Lung (tissue), 12 donors: ENCODE measurements around the gene COX17. TPM values are rescaled to one million over a fixed set of nuclear protein-coding genes. Genes with fewer than 3 reads are reported as not detected.

Experiments used
- ATAC-seq: fragments of 200-7000 bp; cut with Tn5 transposase; one replicate; pipeline ENCODE4 v1.9.1; 2020; ENCODE audit warnings: moderate number of reproducible peaks; ENCODE audit not compliant: insufficient read depth, low FRiP score
- DNase-seq, 3 donors: peaks; one replicate each; pipeline ENCODE4 v3.0.0-alpha.2; 2013 to 2017
- H3K27ac ChIP-seq, 2 donors: one replicate each; pipeline ENCODE4 v1.5.1; 2013; ENCODE audit warnings: mild to moderate bottlenecking in 2 of 2, moderate library complexity in 2 of 2, control low read depth in 1 of 2, inconsistent platforms in 1 of 2, low read depth in 1 of 2, low read length in 1 of 2
- H3K27me3 ChIP-seq, 3 donors: one replicate each; pipeline ENCODE4 v1.5.1; 2013; ENCODE audit warnings: low read length in 2 of 3; ENCODE audit not compliant: control insufficient read depth in 3 of 3, insufficient read depth in 3 of 3
- H3K36me3 ChIP-seq, 4 donors: one replicate each; pipeline ENCODE4 v1.5.1; 2013; ENCODE audit warnings: low read length in 4 of 4, mild to moderate bottlenecking in 1 of 4, moderate library complexity in 1 of 4; ENCODE audit not compliant: control insufficient read depth in 4 of 4, insufficient read depth in 4 of 4
- H3K4me1 ChIP-seq, 5 donors: one replicate each; pipeline ENCODE4 v1.5.1; 2013; ENCODE audit warnings: low read length in 5 of 5, mild to moderate bottlenecking in 2 of 5, moderate library complexity in 1 of 5; ENCODE audit not compliant: control insufficient read depth in 5 of 5, insufficient read depth in 5 of 5
- H3K4me3 ChIP-seq: one replicate; pipeline ENCODE4 v1.5.1; 2013; ENCODE audit warnings: mild to moderate bottlenecking, control low read depth, moderate library complexity
- H3K9ac ChIP-seq, 2 donors: one replicate each; pipeline ENCODE4 v1.5.1; 2013; ENCODE audit warnings: low read length in 2 of 2, control low read depth in 1 of 2; ENCODE audit not compliant: insufficient read depth in 1 of 2
- H3K9me3 ChIP-seq, 4 donors: one replicate each; pipeline ENCODE4 v1.5.1; 2013; ENCODE audit warnings: low read length in 3 of 4, mild to moderate bottlenecking in 1 of 4, moderate library complexity in 1 of 4; ENCODE audit not compliant: control insufficient read depth in 4 of 4, insufficient read depth in 3 of 4
- CTCF ChIP-seq: IDR thresholded peaks from 2 replicates; pipeline ENCODE4 v1.5.1; 2012; ENCODE audit warnings: mild to moderate bottlenecking; ENCODE audit errors: control extremely low read depth, extremely low read depth
- WGBS, 2 donors: extraction: QIAGEN DNeasy Blood & Tissue Kit; methylation state at CpG; one replicate each; pipeline ENCODE4 v1.1.7; 2013; 5-methylcytosine and 5-hydroxymethylcytosine counted together
- polyA plus RNA-seq, 2 donors: library from polyadenylated mRNA; stranded (reverse); fragments of 200-250 nt; gene quantifications; one replicate each; pipeline ENCODE4 v1.2.1, GENCODE V29; 2013
- total RNA-seq, 2 donors: library from RNA; depleted of rRNA in 1 of 2; stranded (reverse); fragments of >200 nt in 1 of 2; gene quantifications; one replicate each; pipeline ENCODE4 v1.2.1, GENCODE V29; 2014 to 2021
- donor health status: control.
- donor health status: control.
- donor health status: Bipolar disorder and iron deficiency.
- donor health status: healthy.
- donor health status: DM: yes; HTN: yes; CAD: no.

COX17 gene
- total and polyA plus RNA-seq, 4 donors, result 43.8 to 261 (median 78.3) TPM

GRCh38 chr3:119626196-119626595 is 51.0 kb downstream of the COX17 start:
- Histone ChIP-seq H3K36me3 (no peaks in the 10 kb centered on the region), H3K27me3 (no peaks in the 10 kb centered on the region), H3K9ac (no peak overlapping the region), H3K4me1 (peaks cover 0 to 13% (median 0%) of the 10 kb centered on the region in 5 donors), H3K27ac (peak overlapping the region in 1 of 2 donors; percentile 37), H3K9me3 (no peaks in the 10 kb centered on the region), H3K4me3 (no peak overlapping the region)
- WGBS, 2 donors, result 82 to 90% methylated on average over 1 of the region's 1 CpG
- TF ChIP-seq CTCF, result no peak
- no peak for DNase-seq
- no peak for ATAC-seq

GRCh38 chr3:119625451-119626153 is 51.6 kb downstream of the COX17 start:
- ATAC-seq (no peak), DNase-seq (no peak)
- Histone ChIP-seq H3K27me3 (no peaks in the 10 kb centered on the region), H3K36me3 (peaks cover 0 to 2% (median 0%) of the 10 kb centered on the region in 4 donors), H3K4me3 (no peak overlapping the region), H3K27ac (peak overlapping the region in 1 of 2 donors; percentile 37), H3K9ac (no peak overlapping the region), H3K9me3 (no peaks in the 10 kb centered on the region), H3K4me1 (peaks cover 0 to 13% (median 0%) of the 10 kb centered on the region in 5 donors)
- WGBS, 2 donors, result 73 to 85% methylated on average over 8 of the region's 8 CpGs
- TF ChIP-seq CTCF, result no peak

- no peak for TF ChIP-seq CTCF
- Histone ChIP-seq H3K9me3 (no peaks in the 10 kb centered on the region), H3K4me3 (no peak overlapping the region), H3K9ac (no peak overlapping the region), H3K36me3 (peaks cover 0 to 2% (median 0%) of the 10 kb centered on the region in 4 donors), H3K4me1 (peaks cover 0 to 11% (median 0%) of the 10 kb centered on the region in 5 donors), H3K27me3 (no peaks in the 10 kb centered on the region), H3K27ac (no peak overlapping the region)
- DNase-seq (no peak), ATAC-seq (no peak)
- 87 to 92% methylated on average over 9 of the region's 9 CpGs for WGBS, 2 donors
Observed at GRCh38 chr3:119624002-119624720, 53.0 kb downstream of the COX17 start.
